GM18907 (cell line): Measurements from ENCODE around the gene OR7C2.
"Not testable (repeated sequence)": the region's sequence is repeated elsewhere in the genome, so short reads cannot be mapped to it uniquely, and the experiment has no call there.

Experiments used
- ATAC-seq: cut with Tn5 transposase; IDR thresholded peaks from one replicate; pipeline ENCODE4 v1.9.1; 2021; ENCODE audit warnings: mild to moderate bottlenecking, moderate library complexity; ENCODE audit not compliant: unreplicated experiment

OR7C2 gene

DNA sequence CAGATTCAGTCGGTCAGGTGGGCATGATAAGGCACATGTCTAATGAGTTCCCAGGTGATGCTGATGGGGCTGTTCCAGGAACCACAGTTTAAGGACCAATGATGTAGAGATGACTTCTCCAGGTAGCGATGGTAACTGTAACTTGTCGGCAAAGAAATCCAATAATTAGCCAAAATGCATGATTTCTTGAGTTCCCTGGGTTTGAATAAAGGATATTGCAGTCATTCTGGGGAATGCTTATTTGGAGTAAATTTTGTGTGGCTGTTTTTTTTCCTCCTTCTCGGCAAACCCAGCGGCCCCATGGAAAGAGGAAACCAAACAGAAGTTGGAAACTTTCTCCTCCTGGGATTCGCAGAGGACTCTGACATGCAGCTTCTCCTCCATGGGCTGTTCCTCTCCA, at the start of gene OR7C2:
Gene OR7C2, plus strand, starts transcription at position 301 of the 400 bp plus-strand sequence. Its CDS starts 0 bp downstream, at position 301.
- ATAC-seq, result no peak

DNA sequence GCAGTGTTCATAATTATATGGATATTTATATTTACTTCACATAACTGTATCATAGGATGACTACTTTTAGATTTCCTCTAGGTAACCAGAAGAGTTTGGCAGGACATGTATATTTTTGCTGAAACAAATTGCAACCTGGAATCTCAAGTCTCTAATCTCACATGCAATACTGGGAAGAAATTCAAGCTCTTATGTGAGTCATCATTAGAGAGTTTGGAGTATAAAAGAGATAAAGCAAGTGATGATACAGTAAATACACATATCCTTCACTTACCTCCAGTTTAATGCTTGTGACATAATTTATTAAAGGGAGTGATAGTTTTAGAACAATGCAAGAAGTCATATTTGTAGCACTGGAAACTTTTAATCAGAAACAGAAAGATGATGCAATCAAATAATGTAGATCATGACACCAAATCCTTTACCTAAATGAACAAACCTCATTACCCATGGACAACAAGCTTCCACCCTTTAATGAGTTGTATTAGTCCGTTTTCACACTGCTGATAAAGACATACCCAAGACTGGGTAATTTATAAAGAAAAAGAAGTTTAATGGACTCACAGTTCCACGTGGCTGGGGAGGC, 39.5 kb upstream of the OR7C2 start:
- ATAC-seq, result no peak

DNA sequence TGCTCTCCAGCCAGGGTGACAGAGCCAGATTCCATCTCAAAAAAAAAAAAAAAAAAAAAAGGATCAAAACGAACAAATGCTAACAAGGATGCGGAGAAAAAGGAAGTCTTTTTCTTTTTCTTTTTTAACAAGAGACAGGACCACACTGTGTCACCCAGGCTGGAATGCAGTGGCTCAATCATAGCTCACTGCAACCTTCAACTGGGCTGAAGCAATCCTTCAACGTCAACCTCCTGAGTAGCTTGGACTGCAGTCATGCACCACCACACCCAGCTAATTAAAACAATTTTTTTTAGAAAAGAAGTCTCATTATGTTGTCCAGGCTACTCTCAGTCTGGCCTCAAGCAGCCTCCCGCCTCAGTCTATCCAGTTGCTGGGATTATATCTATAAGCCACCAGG, 34.6 kb upstream of the OR7C2 start:
- ATAC-seq, result no peak

DNA sequence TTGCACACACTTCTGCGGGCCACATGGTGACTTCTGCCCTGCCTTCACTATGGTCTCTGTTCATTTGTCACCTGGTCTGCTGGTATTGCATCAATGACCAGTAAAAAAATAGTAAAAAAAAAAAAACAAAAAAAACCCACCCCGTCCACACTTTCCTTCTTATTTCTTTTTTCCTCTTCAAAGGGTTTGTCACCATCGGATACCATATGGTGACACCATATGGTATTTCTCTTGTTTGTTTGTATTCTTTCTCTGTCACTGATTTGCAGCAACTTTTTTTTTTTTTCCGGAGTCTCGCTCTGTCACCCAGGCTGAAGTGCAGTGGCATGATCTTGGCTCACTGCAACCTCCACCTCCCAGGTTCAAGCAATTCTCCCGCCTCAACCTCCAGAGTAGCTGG, 26.2 kb upstream of the OR7C2 start:
- ATAC-seq, result no peak

DNA sequence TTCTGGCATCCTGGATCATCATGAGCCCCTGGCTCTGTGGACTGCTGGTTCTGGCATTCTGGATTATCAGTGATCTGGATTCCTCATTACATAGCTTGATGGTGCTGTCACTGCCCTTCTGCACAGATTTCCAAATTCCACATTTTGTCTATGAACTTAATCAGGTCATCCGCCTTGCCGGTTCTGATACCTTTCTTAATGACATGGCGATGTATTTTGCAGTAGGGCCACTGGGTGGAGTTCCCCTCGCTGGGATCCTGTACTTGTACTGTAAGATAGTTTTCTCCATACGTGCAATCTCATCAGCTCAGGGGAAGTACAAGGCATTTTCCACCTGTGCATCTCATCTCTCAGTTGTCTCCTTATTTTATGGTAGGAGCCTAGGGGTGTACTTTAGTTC, 24.4 kb upstream of the OR7C2 start:
- ATAC-seq, result no peak

DNA sequence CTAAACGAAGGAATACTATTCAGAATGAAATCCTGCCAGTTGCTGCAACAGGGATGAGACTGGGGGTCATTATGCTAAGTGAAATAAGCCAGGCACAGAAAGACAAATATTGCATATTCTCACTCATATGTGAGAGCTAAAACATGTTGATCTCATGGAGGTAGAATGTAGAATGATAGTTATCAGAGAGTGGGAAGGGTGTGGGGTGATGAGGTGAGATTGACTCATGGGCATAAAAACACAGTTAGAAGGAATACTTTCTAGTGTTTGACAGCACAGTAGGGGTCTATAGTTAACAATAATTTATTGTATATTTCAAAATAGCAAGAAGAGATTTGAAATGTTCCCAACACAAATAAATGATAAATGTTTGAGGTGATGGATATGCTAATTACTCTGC, 7.8 kb upstream of the OR7C2 start:
- no peak for ATAC-seq

DNA sequence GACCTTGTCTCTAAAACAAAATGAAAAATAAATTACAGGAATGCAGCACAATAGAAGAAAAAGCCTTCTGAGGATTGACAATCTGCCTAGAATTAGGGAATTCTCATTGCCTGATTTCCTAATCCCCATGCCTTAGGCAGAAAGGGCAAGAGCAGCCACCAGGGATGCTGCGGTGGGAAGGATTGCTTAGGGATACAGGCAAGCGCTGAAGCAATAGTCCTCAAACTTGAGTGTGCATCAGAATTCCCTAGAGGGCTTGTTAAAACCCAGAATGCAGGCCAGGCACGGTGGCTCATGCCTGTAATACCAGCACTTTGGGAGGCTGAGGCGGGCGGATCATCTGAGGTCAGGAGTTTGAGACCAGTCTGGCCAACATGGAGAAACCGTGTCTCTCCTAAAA, 1.0 kb upstream of the OR7C2 start:
- no peak for ATAC-seq

DNA sequence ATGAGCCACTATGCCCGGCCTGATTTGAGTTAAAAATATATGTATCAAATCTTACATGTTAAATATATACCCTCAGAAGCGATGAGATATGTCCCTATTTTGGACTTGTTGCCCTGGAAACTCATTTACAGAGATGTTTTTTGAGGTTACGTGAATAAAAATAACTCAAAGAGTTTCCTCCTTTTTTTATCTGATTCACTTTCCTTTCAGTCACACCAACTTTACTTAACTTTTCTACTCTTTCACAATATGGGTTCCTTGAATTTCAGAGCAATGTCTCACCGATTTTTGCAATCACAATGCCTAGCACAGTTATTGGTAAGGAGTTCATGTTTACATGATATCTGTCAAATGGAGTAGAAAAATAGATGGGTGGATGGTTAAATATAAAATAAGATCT, 2.3 kb downstream of the OR7C2 start:
- no peak for ATAC-seq

DNA sequence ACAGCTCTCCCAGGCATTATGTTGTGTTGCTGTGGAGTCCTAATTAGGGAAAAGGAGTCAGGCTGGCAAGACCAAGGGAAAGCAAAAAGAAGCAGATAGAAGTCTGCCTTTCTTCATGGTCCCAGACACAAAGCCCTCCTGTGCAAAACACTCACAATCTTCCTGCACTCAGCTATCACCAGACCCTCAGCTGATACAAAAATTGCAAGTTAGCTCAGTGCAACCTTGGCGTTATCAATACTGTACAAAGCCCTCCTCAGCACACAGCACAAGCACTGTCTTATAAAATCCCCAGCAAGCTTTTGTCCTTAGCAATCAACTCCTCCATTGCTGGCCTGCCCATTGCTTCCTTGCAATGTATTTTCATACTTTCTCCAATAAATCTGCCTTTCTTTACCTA, 3.2 kb downstream of the OR7C2 start:
- ATAC-seq, result no peak

DNA sequence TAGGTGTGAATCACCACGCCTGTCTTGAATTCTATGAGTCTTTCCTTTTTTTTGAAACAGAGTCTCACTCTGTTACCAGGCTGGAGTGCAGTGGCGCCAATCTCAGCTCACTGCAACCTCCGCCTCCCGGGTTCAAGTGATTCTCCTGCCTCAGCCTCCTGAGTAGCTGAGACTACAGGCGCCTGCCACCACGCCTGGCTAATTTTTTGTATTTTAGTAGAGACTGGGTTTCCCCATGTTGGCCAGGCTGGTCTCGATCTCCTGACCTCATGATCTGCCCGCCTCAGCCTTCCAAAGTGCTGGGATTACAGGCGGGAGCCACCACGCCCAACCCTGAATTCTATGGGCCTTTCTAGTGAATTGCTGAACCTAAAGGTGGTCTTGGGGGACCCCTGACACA, 8.1 kb downstream of the OR7C2 start:
- ATAC-seq, result not testable (repeated sequence)

DNA sequence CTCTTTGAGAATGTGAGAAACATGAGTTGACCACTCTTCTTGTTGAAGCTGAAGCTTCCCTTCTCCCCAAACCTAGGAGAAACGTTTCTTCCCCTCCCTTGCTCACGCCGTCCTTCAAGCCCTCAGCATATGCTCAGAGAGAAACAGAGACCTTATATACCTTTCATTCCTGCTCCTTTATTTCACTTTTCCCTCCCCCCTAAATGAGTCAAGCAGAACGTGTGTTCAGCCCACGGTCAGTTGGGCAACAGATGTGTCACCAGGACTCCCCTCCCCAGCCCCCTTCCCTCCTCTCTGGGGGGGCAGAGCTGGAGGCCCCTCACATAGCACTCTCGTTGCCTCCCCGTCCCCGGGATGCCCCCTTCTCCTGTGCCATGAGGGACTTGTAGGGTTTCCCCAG, 8.6 kb downstream of the OR7C2 start:
- ATAC-seq, result no peak

DNA sequence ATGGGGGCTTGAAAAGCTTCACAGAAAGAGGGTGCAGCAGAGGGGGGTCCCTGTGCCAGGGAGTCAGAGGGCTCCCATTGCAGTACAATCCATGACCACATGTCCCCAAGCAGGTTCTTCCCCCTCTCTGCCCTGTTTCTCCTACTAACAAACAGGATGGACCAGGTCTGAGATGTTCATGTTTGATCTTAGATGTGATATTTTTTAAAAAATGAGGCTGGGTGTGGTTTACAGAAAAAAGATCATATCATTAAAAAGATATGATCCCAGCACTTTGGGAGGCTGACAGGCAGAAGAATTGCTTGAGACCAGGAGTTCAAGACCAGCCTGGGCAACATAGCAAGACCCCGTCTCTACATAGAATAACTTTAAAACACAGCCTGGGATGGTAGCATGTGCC, 9.1 kb downstream of the OR7C2 start:
- no peak for ATAC-seq

DNA sequence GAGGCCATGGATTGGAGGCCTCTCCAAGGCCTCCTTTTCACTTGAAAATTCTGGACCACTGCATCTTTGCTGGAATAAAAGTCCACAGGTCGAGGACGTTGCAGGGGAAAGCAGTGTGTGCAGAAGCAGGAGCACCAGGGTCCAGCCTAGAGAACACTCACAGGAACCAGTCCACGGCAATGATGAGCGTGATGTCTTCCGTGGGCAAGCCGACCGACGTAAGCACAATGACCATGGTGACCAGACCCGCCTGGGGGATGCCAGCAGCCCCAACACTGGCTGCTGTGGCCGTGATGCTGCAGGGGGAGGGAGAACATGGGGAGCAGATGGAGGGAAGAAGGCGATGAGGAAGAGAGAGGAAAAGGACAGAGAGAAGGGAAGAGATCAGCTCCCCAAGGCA, 11.5 kb downstream of the OR7C2 start:
- no peak for ATAC-seq

DNA sequence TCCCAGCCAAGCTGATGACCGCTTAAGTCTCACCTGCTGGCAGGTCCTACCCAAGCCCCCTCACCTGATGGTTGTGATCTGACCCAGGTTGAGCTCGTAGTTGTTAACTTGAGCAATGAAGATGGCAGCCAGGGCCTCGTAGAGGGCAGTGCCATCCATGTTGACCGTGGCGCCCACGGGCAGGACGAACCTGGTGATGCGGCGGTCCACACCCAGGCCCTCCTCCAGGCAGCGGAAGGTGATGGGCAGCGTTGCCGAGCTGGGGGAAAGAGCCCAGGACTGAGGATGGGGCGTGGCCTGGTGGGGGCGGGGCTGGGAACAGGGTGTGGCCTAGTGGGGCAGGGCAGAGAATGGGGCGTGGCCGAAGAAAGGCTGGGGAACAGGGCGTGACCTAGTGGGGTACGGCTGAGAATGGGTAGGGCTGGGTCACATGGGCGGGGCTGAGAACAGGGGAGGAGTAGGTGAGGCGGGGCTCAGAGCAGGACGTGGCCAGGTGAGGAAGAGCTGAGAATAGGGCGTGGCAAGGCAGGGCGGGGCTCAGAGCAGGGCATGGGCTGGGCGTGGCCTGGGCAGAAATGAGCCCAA, 12.9 kb downstream of the OR7C2 start:
- no peak for ATAC-seq

DNA sequence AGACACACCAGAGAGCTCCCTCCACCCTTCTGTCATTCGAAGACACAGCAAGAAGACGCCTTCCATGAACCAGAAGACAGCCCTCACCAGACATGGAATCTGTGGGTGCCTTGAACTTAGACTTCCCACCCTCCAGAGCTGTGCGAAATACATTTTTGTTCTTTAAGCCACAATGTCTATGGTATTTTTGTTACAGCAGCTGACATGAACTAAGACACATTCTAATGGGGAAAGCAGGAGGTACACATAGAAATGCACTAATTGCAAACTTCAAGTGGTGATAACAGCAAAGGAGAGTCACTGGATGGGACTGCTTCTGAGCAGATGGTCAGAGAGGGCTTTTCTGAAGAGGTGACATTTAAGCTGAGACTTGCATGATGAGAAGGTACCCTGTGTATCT, 16.2 kb downstream of the OR7C2 start:
- ATAC-seq, result no peak

DNA sequence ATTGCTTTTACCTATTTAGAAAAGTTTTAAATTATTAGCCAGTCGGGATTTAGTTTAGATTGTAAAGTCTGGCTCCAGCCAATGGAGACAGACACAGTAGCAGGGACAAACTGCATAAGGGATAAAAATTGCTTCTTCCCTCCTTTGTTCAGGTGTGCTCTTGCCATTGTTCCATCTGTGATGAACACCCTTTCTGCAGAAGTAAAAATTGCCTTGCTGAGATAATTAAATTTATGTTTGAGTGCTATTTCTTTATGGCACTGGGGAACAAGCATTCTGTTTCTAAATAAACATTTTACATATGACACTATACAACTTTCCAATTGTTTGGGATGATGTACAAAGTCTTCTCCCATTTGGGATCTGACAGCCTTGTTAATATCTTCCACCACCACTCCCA, 18.0 kb downstream of the OR7C2 start:
- ATAC-seq, result no peak

DNA sequence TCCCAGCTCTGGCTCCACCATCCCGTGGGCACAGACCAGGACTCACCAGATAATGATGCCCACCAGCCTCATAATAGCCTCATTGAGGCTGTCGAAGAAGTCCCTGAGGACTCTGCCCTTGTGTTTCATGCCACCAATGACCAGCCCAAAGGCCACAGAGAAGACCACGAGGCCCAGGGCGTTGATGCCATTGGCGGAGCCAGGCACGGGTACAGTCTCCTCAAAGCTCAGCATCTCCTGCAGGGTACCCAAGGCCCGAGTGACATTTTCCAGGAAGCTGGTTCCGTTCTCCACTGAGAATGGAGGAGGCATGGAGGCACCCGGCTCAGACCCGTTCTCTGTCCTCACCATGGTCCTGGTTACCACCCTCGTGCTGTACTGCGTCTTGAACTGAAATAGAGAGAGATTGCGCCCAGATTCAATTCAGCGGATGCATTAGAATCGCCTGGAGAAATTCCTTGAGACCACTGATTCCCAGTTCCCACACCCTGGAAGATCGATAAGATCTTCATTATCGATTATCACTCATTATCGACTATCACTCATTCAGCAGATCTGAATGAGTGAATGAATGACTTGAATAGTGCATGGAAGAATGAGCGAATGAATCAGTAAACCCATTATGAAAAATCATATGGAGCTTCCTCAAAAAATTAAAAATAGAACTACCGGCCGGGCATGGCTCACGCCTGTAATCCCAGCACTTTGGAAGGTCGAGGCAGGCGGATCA, 20.8 kb downstream of the OR7C2 start:
- no peak for ATAC-seq

DNA sequence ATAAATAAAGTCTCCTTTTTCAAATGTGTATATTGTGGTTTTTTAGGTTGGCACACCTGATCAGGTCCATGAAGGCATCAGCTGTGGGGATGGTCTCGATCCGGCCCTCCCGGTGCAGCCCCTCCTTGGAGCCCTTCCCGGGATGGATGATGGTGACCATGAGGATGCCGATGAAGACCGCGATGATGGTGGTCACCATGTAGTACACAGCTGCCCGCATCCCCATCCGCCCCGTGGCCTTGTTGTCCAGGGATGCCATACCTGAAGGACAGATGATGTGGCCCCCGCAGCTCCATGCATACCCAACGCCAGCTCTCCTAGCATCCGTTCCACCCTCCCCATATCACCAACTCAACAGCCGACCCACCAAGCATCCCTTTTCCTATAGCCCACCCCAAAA, 27.0 kb downstream of the OR7C2 start:
- ATAC-seq, result no peak

DNA sequence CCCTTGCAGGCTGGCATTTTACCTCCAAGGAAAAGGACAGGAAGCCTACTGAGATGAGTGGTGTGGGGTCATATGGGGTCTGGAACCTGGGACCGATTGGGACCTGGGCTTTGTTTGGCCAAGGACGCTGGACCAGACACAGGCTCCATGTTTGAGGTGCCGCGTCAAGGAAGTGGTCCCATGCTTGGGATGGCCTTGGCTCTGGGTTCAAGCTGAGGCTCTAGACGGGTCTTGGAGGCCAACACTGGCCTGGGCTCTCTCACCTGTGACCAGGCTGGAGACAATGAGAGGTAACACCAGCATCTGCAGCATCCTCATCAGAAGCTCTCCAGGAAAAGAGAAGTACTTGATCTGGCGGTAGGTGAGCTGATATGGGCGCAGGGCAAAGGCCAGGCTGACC, 30.2 kb downstream of the OR7C2 start:
- no peak for ATAC-seq

DNA sequence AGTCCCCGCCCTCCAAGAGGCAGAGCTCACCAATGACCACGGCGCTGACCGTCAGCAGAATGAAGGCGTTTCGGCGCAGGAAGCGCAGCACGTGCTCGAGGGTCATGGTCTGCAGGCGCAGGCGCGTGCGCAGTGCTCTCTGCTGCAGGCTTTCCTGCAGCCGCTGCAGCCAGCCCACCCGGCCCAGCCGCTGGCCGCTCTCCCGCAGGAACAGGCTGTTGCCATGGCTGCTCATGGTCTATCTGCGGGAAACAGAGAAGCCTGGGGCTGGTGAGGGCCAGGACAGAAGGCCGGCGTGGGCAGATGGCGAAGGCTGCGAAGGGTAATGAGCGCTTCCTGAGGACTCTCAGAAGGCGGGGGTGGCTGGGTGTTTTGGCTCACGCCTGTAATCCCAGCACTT, 31.4 kb downstream of the OR7C2 start:
- no peak for ATAC-seq

DNA sequence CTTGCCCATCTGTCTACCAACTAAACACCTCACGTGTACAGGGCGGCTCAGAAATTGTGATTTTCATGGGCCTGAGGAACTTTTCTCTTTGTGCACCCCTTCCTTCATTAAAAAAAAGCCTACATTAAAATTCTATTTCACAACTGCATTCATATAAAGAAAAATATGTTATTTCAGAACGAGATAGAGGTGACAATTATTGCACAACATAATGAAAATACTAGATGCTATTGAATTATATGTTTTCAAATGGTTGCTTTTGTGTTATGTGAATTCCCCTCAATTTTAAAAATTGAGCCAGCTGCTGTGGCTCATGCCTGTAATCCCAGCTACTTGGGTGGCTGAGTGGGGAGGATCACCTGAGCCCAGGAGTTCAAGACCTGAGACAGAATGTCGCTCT, 33.2 kb downstream of the OR7C2 start:
- no peak for ATAC-seq

DNA sequence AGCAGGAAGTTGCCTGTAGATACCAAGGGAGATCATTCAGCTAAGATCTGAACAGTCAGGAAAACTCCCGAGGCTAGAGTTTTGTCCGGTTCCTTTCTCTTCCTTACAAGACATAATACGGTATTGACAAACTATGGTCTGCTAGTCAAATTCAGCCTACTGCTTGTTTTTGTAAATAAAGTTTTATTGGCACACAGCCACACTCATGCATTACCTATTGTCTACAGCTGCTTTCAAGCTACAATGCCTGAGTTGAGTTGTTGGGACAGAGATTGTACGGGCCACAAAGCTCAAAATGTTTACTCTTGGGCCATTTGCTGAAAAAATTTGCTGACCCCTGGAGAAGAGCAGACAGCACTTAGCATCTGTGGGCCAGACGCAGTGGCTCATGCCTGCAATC, 35.8 kb downstream of the OR7C2 start:
- no peak for ATAC-seq
